GM12878 (cell line): ENCODE results near the gene PDCD1LG2. TPM values are rescaled to one million over a fixed set of nuclear protein-coding genes. Genes with fewer than 3 reads are reported as not detected.

ENCODE experiments used
- CHD1 ChIP-seq: IDR thresholded peaks from 2 replicates; pipeline ENCODE4 v1.6.1; 2012; ENCODE audit warnings: low read depth, low read length, improper control_type of control experiment
- CREM ChIP-seq: IDR thresholded peaks from 2 replicates; pipeline ENCODE4 v1.6.1; 2014; ENCODE audit warnings: antibody characterized with exemption, low read depth
- EZH2 ChIP-seq: IDR thresholded peaks from 2 replicates; pipeline ENCODE4 v1.6.1; 2012; ENCODE audit warnings: low read depth, mild to moderate bottlenecking, control low read depth, inconsistent platforms, low read length, borderline replicate concordance; ENCODE audit not compliant: control insufficient read depth
- FOXK2 ChIP-seq: fragments of 450-650 bp; IDR thresholded peaks from 2 replicates; pipeline ENCODE4 v1.6.1; 2017; ENCODE audit warnings: mild to moderate bottlenecking, moderate library complexity
- GATAD2B ChIP-seq: fragments of 450-650 bp; conservative IDR thresholded peaks from 2 replicates; pipeline ENCODE4 v1.6.1; 2017; ENCODE audit warnings: low read depth, mild to moderate bottlenecking, moderate library complexity
- HDAC6 ChIP-seq: fragments of 200-600 bp; sonication (generic); IDR thresholded peaks from one replicate; pipeline ENCODE4 v1.8.0; 2017; ENCODE audit warnings: antibody characterized with exemption; ENCODE audit not compliant: unreplicated experiment
- IRF3 ChIP-seq: fragments of 450-650 bp; IDR thresholded peaks from 2 replicates; pipeline ENCODE4 v1.6.1; 2014; ENCODE audit warnings: mild to moderate bottlenecking
- NFYA ChIP-seq: IDR thresholded peaks from 2 replicates; pipeline ENCODE4 v1.6.1; 2011; ENCODE audit warnings: low read depth, mild to moderate bottlenecking, low read length, improper control_type of control experiment, borderline replicate concordance
- NR2F1 ChIP-seq: fragments of 450-650 bp; conservative IDR thresholded peaks from 2 replicates; pipeline ENCODE4 v1.6.1; 2017; ENCODE audit warnings: mild to moderate bottlenecking
- RB1 ChIP-seq: fragments of 450-650 bp; formaldehyde crosslinking; IDR thresholded peaks from 2 replicates; pipeline ENCODE4 v1.6.1; 2017; ENCODE audit warnings: mild to moderate bottlenecking, borderline replicate concordance
- RBBP5 ChIP-seq: fragments of 200-600 bp; sonication (generic); conservative IDR thresholded peaks from 2 replicates; pipeline ENCODE4 v1.6.1; 2016
- SP1 ChIP-seq: IDR thresholded peaks from one replicate; pipeline ENCODE4 v1.6.1; 2011; ENCODE audit warnings: low read depth, low read length
- YBX1 ChIP-seq: fragments of 450-650 bp; IDR thresholded peaks from 2 replicates; pipeline ENCODE4 v1.6.1; 2016; ENCODE audit warnings: antibody characterized with exemption
- ZNF687 ChIP-seq: fragments of 450-650 bp; IDR thresholded peaks from 2 replicates; pipeline ENCODE4 v1.6.1; 2017; ENCODE audit warnings: mild to moderate bottlenecking, moderate library complexity
- polyA plus RNA-seq, 11 experiments: library from polyadenylated mRNA; depleted of rRNA in 4 of 11; unstranded in 6 of 11; stranded (reverse) in 5 of 11; fragments of >200 nt; fragmentation: Nextera tagmentation in 4 of 11; fragmentation: Illumina TruSeq in 1 of 11; extraction: Ambion mirVana in 4 of 11; extraction: Trizol in 1 of 11; gene quantifications; 1 replicate in 1 of 11; 2 replicates in 10 of 11; pipeline versions ENCODE4 v1.2.1 to v1.2.3, GENCODE V29; 2011 to 2016; ENCODE audit warnings: inconsistent platforms in 2 of 11, missing spikeins in 2 of 11, low read depth in 1 of 11
- total RNA-seq, 4 experiments: library from RNA; depleted of rRNA in 3 of 4; stranded (reverse); fragments of >200 nt in 3 of 4; fragmentation: Illumina TruSeq in 1 of 4; extraction: Trizol in 1 of 4; gene quantifications; 2 replicates each; pipeline versions ENCODE4 v1.2.1 to v1.2.3, GENCODE V29; 2013 to 2021
- TF ChIP-seq, protein P1 (sequence below): fragments of 450-650 bp; IDR thresholded peaks from 2 replicates; pipeline ENCODE4 v1.6.1; 2017; ENCODE audit warnings: antibody characterized with exemption, mild to moderate bottlenecking, moderate library complexity
- TF ChIP-seq, protein P2 (sequence below): fragments of 450-650 bp; IDR thresholded peaks from 2 replicates; pipeline ENCODE4 v1.6.1; 2017; ENCODE audit warnings: mild to moderate bottlenecking, low read depth, inconsistent platforms; ENCODE audit not compliant: poor library complexity, severe bottlenecking
- TF ChIP-seq, protein P3 (sequence below): fragments of 450-650 bp; formaldehyde crosslinking; IDR thresholded peaks from 2 replicates; pipeline ENCODE4 v1.5.0; 2022; ENCODE audit warnings: mild to moderate bottlenecking, missing genetic modification characterization

The PDCD1LG2 gene
- total and polyA plus RNA-seq, 10 of the 15 experiments (the other 5 are each of a cell fraction or from before 2014, with no cell fraction given), result 1.5 to 37.3 (median 3.0) TPM

- TF ChIP-seq, protein P1, sequence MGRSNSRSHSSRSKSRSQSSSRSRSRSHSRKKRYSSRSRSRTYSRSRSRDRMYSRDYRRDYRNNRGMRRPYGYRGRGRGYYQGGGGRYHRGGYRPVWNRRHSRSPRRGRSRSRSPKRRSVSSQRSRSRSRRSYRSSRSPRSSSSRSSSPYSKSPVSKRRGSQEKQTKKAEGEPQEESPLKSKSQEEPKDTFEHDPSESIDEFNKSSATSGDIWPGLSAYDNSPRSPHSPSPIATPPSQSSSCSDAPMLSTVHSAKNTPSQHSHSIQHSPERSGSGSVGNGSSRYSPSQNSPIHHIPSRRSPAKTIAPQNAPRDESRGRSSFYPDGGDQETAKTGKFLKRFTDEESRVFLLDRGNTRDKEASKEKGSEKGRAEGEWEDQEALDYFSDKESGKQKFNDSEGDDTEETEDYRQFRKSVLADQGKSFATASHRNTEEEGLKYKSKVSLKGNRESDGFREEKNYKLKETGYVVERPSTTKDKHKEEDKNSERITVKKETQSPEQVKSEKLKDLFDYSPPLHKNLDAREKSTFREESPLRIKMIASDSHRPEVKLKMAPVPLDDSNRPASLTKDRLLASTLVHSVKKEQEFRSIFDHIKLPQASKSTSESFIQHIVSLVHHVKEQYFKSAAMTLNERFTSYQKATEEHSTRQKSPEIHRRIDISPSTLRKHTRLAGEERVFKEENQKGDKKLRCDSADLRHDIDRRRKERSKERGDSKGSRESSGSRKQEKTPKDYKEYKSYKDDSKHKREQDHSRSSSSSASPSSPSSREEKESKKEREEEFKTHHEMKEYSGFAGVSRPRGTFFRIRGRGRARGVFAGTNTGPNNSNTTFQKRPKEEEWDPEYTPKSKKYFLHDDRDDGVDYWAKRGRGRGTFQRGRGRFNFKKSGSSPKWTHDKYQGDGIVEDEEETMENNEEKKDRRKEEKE, result no peak
- TF ChIP-seq FOXK2, result no peak
- TF ChIP-seq NR2F1, result no peak
- TF ChIP-seq CREM, result peak; percentile 86
- TF ChIP-seq ZNF687, result no peak
- no peak for TF ChIP-seq IRF3
- TF ChIP-seq SP1, result peak; percentile 26
- no peak for TF ChIP-seq EZH2
- no peak for TF ChIP-seq HDAC6
- TF ChIP-seq, protein P2, sequence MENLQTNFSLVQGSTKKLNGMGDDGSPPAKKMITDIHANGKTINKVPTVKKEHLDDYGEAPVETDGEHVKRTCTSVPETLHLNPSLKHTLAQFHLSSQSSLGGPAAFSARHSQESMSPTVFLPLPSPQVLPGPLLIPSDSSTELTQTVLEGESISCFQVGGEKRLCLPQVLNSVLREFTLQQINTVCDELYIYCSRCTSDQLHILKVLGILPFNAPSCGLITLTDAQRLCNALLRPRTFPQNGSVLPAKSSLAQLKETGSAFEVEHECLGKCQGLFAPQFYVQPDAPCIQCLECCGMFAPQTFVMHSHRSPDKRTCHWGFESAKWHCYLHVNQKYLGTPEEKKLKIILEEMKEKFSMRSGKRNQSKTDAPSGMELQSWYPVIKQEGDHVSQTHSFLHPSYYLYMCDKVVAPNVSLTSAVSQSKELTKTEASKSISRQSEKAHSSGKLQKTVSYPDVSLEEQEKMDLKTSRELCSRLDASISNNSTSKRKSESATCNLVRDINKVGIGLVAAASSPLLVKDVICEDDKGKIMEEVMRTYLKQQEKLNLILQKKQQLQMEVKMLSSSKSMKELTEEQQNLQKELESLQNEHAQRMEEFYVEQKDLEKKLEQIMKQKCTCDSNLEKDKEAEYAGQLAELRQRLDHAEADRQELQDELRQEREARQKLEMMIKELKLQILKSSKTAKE, result peak; percentile 81
- no peak for TF ChIP-seq YBX1
- no peak for TF ChIP-seq RB1
- no peak for TF ChIP-seq RBBP5
- TF ChIP-seq CHD1, result no peak
- TF ChIP-seq, protein P3, sequence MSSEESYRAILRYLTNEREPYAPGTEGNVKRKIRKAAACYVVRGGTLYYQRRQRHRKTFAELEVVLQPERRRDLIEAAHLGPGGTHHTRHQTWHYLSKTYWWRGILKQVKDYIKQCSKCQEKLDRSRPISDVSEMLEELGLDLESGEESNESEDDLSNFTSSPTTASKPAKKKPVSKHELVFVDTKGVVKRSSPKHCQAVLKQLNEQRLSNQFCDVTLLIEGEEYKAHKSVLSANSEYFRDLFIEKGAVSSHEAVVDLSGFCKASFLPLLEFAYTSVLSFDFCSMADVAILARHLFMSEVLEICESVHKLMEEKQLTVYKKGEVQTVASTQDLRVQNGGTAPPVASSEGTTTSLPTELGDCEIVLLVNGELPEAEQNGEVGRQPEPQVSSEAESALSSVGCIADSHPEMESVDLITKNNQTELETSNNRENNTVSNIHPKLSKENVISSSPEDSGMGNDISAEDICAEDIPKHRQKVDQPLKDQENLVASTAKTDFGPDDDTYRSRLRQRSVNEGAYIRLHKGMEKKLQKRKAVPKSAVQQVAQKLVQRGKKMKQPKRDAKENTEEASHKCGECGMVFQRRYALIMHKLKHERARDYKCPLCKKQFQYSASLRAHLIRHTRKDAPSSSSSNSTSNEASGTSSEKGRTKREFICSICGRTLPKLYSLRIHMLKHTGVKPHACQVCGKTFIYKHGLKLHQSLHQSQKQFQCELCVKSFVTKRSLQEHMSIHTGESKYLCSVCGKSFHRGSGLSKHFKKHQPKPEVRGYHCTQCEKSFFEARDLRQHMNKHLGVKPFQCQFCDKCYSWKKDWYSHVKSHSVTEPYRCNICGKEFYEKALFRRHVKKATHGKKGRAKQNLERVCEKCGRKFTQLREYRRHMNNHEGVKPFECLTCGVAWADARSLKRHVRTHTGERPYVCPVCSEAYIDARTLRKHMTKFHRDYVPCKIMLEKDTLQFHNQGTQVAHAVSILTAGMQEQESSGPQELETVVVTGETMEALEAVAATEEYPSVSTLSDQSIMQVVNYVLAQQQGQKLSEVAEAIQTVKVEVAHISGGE (CRISPR knock-in tag), result no peak
- no peak for TF ChIP-seq NFYA
- 0 out of 2 replicates have a peak, but pooled peaks have one; percentile 52 for TF ChIP-seq GATAD2B
Observed at GRCh38 chr9:5510360-5510931, at the start of gene PDCD1LG2 (continued).
